ENCODE results near the gene SMIM1.

SMIM1 gene

DNA sequence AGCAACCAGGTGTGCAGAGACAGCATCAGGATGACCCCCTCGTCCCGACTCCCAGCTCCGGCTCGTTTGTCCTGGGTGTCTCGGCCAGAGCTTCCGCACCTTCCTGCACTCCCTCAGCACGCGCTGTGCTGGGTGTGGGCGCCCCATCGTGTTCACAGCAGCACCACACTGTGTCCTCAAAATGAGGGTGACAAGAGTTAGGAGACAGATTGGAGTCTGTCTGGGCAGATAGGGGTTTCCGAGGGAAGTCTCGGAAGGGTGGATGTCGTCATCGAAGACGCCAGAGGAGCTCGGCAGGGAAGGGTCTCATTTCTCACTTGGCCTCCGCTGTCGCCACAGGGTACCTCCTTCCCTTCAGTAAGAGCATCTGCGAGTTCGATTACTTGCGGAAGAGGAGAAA is 16.2 kb upstream of the SMIM1 start:
- DNase-seq (ENCODE audit: low read depth), result no peak

DNA sequence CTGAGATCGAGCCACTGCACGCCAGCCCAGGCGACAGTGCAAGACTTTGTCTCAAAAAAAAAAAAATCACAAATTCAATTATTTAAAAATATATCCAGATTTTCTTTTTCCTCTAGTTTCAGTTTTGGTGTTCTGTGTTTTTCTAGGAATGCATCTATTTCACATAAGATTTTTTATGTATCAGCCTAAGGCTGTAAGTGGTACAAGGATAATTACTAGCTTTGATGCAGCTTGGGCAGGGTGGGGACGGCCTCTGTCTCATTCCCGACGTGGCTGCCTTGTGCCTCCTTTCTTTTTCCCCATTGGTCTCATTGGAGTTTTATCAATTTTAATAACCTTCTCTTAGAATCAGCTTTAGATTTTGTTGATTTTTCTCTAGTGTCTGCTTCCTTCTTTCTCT is 13.4 kb upstream of the SMIM1 start:
- no peak for DNase-seq (ENCODE audit: low read depth)

DNA sequence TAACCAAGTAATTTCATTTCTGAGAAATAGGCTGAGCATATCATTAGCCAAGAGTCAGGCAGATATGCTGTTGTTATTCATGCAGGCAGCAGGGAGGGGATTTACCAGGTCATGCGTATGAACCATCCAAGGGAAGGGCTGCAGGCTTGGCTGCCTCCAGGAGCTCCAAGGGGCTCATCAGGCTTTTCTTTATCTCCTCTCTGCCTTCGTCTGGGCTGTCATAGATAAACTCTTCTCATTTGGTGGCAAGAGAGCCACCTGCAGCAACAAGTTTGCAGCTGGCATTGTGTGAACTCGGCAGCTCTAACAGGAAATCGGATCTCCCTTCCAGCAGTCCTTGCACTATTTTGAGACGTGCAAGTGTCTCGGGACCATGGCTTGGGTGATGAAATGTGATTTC is 12.8 kb upstream of the SMIM1 start:
- no peak for DNase-seq (ENCODE audit: low read depth)

DNA sequence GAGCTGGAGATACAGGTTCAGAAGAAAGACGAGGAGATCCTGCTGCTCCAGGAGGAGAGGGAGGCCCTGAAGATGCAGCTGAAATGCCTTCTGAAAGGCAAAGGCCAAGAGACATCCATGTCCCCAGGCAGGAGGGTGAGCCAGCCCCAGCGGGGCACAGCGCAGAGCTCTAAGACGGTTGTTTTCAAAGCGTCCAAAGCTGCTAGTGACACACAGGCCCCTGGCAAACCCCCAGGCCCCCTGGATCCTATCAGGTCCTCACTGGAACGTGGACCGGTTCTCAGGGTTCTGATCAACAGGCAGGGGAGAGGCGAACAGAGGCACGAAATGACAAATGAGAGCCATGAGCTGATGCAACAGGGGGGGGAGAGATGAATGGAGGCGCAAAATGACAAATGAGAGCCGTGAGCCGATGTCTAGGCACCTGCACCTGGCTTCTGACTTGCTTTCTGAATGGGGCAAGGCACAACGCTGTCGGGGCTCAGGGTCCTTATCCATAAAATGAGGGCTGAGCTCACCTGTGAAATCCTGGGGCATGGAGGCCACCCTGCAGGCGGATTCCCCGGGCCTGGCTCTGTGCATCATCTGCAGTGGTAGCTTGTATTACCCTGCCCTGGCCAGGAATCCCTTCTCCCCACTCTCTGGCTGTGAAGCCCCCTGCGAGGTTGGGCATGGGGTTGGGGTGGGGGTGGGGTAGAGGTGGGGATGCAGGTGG is 11.1 kb upstream of the SMIM1 start:
- no peak for DNase-seq (ENCODE audit: low read depth)

DNA sequence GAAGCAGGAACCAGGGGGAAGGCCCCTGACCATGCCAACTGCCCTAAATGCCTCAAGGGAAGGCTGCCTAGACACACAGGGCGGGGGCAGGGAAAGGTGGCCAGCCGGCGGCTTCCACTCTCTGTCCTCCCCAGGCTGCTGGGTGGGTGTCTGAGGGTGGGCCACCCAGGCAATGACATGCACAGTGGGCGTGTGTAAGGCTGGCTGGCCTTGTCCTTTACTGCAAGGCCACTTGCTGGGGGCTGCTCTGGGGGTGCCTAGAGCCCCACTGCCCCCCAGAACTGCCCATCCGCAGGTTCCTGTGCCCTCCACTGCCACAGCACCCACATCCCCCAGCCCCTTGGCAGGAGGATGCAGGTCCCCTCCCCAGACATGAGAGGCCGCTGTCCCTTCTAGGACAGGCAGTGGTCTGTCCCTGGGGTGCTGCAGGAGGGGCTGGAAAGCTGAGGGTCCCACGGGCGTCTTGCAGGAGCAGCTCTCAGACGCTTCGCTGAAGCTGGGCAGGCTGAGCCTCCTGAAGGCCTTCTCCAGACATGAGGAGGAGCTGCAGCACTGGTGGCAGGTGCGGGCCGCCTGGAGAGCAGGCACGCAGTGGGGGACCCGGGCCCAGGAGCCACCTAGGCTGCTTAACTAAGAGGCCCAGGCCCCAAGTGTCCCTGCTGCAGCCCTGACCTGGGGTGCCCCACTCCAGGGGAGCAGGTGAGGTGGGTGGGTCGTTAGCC is 10.2 kb upstream of the SMIM1 start:
- DNase-seq (ENCODE audit: low read depth), result no peak

DNA sequence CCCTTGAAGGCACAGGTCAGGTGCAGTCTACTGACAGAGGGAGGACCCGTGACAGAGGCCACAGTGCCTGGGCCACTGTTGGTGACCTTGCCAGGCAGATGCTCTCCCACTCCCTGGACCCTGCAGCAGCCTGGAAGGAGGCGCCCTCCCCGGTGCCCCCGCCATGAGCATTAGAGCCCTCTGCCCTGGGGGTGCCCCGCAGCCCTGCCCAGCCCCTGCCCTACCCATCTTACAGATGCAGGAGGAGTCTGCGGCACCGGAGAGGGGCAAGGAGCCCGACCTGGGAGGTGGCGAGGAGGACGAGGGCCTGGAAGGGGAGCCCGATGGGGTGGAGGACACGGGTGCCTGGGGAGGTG is 9.7 kb upstream of the SMIM1 start:
- no peak for DNase-seq (ENCODE audit: low read depth)

DNA sequence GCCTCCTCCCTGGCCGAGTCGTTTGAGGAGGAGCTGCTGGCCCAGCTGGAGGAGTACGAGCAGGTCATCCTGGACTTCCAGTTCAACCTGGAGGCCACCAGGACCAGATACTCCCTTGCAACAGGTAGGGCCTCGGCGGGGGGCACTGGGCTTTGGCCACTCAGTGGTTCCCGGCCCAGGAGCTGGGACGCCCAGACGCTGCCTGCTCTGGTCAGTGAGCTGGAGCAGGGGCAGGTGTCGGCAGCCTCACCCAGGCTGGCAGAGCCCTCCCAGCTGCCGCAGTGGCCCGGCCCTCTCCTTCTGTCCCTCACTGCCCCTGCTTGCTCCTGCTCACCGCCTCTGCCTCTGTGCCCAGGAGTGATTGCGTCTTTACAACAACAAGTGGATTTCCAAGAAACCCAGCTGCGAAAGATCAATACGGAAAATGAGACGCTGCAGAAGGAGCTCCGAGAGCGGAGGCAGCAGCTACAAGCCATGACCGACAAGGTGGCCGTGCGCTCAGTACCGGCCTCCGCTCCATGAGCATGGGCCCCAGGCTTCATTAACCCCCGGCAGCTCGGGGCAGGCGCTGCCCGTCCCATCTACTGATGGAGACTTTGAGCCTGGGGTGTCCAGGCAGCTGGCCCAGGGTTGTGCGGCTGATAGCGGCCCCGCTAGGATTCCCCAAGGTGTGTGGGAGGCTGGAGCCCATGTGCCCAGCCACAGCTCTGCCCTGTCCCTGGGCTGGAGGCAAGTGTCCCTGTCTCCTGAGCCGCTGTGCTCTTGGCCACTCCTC is 9.0 kb upstream of the SMIM1 start:
- DNase-seq (ENCODE audit: low read depth), result no peak

DNA sequence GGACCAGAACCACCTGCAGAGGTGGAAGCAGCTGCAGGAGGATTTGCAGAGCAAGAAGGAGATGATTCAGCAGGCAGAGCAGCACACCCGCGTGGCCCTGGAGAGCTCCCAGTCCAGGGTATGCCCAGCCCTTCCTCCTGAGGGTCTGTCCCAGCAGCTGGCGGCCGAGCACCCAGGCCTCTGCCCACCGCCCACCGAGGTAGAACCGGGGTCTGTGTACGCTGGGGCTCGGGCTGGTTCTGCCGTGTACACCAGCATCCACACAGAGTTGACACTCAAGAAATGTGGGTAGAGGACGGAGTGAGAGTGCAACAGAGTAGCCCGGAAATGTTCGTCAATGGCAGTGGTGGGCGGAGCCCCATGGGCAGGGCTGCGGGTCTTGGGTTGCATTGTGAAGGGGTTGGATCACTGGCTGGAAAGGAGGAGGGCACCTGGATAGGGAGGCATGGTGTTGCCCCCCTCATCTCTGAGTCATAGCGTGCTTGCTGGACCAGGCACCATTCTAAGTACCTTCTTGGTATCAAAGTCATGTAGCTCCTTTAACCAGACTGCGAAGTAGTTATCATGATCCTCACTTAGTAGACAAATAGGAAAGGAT is 5.1 kb upstream of the SMIM1 start:
- no peak for DNase-seq (ENCODE audit: low read depth)

DNA sequence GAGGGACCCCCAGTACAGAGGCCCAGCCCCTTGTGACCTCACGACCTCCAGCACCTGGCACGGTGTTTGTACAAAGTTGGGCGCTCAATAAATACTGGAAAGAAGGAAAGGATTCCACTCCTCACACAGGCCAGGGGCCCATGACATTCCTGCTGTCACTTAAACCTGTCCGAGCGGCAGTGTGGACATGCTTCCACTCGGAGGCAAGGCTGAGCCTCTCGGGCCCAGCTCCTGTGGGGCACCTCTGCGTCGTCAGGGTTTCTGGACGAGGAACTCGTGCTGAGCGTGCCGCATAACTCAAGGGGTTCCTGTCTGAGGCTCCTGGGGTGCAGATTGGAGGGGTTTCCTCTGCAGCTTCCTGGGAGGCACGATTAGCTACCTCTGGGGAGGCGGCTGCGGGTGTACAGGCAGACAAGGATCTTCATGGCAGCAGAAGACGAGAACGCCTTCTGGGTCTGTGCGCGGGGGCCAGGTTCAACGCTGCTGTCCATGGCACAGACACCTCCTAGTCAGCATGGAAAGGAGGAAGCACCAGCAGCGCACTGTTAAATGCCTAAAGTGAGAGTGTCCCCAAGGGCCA is 3.6 kb upstream of the SMIM1 start:
- no peak for DNase-seq (ENCODE audit: low read depth)

DNA sequence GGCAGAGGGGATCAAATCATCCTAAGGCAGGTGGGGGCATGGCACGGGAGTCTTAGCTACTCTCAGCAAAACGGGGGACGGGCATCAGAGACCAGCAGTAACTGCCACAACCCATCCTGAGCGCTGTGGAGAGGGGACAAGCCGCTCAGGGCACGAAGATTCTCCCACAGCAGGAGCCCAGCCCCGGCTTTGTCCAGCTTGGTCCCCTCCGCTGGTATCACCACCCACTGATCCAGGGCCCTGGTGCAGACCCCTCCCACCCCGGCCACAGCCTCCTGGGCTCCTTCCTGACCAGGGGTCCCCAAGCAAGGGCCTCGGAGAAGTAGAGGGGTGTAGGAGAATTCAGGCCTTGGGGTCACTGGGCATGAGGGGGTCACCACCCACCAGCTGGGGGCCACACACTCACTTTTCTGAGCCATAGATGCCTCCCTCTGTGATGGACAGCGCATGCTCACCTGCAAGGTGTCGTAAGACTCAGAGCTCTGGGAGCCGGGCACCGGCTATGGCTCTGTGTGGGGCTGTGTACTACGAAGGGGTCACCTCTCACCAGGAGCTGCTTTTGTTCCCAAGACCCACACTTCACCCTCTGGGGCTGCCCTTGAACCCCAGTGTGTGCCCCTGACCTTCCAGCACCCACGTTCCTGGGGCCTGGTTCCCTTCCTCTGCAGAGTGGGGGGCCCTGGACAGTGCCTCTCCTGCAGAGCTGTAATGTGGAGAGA is 2.3 kb upstream of the SMIM1 start:
- DNase-seq (ENCODE audit: low read depth), result no peak

- DNase-seq (ENCODE audit: low read depth), result no peak
Measured at GRCh38 chr1:3771108-3772026, 1.2 kb upstream of the SMIM1 start.

GRCh38 chr1:3772027-3772714 is 378 bp upstream of the SMIM1 start:
- DNase-seq (ENCODE audit: low read depth), result peak; percentile 77

DNA sequence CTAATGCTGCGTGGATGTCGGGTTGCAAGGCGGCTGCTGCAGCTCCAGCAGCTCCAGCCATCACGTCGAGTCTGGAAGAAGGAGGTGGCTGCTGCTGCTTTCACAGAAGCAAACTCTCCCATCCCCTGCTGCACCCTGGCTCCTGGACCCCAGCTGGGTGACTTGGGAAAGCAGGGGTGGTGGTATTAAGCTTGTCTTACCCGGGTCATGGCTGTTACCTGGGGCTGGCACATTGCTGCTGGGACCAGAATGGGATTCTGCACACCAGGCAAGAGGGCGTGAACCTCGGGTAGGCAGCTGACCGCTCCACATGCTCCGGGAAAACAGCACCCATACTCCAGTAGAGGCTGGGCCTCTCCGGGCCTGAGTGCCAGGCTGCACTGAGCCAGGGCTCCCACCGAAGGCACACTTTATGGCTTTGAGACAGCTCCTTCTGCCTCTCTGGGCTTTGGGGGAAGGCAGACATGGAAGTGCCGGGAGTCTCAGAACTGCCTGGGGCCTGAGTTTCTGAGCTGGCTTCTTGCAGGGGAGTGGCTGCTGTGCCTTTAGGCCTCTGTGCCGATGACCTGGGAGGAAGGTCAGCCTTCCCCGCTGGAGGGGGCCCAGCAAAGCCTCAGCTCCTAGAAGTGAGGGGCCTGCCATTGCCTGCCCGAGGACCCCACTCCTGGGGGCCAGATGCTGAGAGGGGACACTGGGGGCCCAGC is 1.2 kb downstream of the SMIM1 start:
- no peak for DNase-seq (ENCODE audit: low read depth)

GRCh38 chr1:3774276-3774945 is 1.9 kb downstream of the SMIM1 start:
- no peak for DNase-seq (ENCODE audit: low read depth)

GRCh38 chr1:3774946-3775489 is 2.5 kb downstream of the SMIM1 start:
- peak; percentile 75 for DNase-seq (ENCODE audit: low read depth)

- DNase-seq (ENCODE audit: low read depth), result peak; percentile 86
Measured at GRCh38 chr1:3775490-3776230, 3.1 kb downstream of the SMIM1 start.

DNA sequence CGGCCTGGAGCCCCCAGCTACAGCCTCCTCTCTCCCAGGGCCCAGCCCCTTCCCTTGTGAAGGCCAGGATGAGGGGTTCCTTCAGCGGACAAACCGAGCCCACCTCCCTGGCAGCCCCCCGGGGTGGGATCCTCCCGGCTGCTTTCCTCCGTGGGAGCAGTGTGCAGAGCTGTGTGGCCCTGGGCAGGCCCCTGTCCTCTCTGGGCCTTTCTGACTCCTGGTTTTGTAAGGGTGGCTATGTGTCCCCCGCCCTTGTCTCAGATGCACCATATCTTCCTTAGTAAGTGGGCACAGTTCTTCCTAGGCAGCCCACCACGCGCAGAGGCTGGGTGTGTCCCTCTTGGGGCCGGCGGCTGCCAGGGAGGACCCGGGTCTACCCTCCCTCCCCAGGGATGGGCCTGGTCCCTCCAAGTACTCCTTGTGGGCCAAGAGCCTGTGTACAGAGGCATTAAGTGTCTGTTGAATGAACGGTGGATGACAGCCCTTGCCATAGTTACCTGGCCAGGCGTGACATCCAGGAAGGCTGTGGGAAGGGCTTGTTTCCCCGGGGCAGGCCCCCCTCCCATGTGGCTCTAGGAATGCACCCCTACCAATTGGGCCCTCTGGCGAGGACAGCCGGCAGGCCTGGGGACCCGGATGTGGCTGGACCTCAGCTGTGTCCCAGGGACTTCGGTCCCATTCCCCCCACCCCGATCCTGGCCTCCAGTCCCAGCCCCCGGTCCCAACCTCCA is 3.8 kb downstream of the SMIM1 start:
- DNase-seq (ENCODE audit: low read depth), result no peak
